ENCODE measurements around the gene RNLS. TPM values are rescaled to one million over a fixed set of nuclear protein-coding genes. Genes with fewer than 3 reads are reported as not detected.

Gene RNLS
- total and polyA plus RNA-seq, 2 of the 8 experiments (the other 6 are each of a cell fraction or from before 2014, with no cell fraction given), result 7.5 to 12.7 TPM

DNA sequence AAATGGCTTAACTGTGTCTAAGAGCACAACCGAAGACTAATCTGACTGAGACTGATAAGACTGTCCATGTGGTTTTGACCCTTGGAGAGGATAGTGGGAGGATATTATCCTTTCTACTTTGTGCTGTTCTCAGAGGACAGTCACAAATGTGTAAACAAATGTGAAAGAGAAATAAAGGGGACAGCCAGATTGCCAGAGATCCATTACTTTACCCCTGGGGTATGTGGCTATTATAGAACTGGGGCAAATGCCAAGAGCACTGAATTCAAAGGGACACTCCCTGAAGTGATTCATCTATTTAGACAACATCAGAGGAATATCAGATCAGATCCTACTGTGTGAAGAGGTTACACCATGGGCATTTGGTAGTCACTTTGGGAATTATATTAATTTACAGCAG, 154.7 kb downstream of the RNLS start (continued):
- TF ChIP-seq ATF3 (IDR thresholded peaks at IDR 0.05; ENCODE audit: insufficient read depth, low read depth, low read length), result no peak
- no peak for TF ChIP-seq TEAD4 (IDR thresholded peaks at IDR 0.05; ENCODE audit: low read depth, low read length)
- TF ChIP-seq SIRT6 (IDR thresholded peaks at IDR 0.05; ENCODE audit: low read length), result no peak
- TF ChIP-seq JUN (IDR thresholded peaks at IDR 0.05; ENCODE audit: low read depth, low read length), result no peak
